Measurements from ENCODE around the gene EXOC4.

EXOC4 gene

DNA sequence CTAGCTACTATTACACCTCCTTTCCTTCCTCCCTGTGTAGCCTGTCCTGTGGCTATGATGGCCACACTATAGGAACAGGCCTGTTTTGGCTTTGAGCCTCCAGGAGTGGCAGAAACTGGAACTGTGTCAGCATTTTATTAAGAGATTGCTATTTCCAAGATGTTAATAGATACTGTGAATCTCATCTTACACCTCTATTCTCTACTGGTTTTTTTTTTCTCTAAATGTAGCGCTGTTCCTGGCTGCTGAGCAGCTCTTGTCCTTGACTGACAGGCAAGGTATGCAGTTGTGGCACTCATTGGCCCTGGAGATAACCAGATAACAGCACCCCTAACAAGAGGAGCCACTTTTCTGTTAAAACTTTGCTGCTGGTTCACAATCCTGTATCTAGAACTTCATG lies 119.5 kb downstream of the EXOC4 start:
- no peak for DNase-seq (ENCODE audit: low read depth)
- TF ChIP-seq, protein P1, sequence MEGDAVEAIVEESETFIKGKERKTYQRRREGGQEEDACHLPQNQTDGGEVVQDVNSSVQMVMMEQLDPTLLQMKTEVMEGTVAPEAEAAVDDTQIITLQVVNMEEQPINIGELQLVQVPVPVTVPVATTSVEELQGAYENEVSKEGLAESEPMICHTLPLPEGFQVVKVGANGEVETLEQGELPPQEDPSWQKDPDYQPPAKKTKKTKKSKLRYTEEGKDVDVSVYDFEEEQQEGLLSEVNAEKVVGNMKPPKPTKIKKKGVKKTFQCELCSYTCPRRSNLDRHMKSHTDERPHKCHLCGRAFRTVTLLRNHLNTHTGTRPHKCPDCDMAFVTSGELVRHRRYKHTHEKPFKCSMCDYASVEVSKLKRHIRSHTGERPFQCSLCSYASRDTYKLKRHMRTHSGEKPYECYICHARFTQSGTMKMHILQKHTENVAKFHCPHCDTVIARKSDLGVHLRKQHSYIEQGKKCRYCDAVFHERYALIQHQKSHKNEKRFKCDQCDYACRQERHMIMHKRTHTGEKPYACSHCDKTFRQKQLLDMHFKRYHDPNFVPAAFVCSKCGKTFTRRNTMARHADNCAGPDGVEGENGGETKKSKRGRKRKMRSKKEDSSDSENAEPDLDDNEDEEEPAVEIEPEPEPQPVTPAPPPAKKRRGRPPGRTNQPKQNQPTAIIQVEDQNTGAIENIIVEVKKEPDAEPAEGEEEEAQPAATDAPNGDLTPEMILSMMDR (IDR thresholded peaks at IDR 0.05; ENCODE audit: low read length, missing control alignments) = no peak
- no peak overlapping the region for H3K4me3 ChIP-seq (replicated peaks; ENCODE audit: low read depth, low read length)

DNA sequence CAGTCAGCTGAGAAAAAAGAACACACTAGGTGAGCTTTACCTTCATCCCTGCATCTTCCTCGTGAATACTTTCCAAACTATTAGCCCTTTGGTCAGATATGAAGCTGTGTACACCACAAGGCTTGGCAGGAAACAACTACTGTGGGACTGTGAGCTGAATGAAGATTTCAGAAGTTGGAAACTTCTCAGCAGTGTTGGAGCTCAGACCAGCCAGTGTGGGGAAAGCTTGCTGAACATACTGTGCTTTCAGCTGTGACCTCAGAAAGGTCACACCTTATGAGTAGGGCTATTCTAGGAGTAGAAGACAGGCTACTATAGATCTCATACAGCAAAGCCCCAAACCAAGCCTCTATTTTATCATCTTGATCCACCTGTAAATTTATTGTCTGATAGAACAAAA lies 123.6 kb downstream of the EXOC4 start:
- TF ChIP-seq, protein P1 (IDR thresholded peaks at IDR 0.05; ENCODE audit: low read length, missing control alignments) = no peak

DNA sequence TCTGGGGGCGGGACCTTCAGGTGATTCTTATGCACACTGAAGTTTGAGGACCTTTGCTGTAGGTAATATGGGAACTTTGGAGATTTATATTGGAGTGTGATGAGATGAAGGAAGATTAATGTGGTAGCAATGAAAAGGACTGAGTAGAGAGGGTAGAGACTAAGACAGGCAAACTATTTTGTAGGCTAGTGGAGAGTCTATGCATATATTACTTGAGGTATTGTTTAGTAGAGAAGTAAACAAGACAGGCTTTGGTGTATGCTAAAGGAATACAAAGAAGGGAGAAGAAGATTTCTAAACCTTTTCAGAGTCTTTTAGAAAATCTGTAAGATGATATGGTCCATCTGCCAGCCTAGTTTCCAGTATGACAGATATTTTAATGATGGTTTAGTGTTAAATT lies 129.1 kb downstream of the EXOC4 start:
- no peak overlapping the region for H3K4me3 ChIP-seq (replicated peaks; ENCODE audit: low read depth, low read length)
- TF ChIP-seq, protein P1 (IDR thresholded peaks at IDR 0.05; ENCODE audit: low read length, missing control alignments) = no peak
- no peak for DNase-seq (ENCODE audit: low read depth)

More for the DNA sequence above, 123.6 kb downstream of the EXOC4 start:
- DNase-seq (ENCODE audit: low read depth) = no peak
- H3K4me3 ChIP-seq (replicated peaks; ENCODE audit: low read depth, low read length) = no peak overlapping the region

DNA sequence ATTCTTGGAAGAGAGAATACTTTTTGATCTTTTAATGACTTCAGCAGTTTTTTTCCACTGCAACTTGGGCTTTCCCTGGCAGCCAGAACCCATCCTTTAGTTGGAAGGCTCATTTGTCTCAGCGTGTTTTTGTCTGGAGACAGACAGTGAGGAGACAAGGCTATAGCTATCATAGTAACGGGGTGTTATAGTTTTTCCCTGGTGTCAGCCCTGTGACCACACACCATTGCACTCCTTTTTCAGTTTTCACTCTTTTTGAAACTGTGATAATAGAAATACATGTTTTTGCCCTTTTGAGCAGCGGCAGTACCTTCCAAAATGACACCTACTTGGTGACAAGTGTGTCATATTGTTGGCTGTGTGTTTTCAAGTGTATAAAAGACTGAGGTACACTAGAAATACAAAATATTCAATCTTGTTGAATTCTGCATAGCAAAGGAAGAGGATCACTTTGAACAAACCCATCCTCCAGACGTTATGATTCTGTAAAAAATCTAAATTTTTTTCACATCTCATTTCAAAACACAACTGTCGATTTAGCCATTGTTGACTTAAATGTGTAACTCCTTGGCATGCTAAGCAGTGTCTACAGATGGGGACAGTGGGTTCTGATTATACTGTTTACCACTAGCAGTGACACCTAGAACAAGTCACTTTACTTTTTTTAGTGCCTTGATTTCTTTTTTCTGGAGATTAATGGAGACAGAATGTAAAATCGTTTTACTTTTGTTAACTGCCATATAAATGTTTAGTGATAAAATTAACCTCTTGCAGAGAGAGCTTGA lies 130.1 kb downstream of the EXOC4 start:
- no peak overlapping the region for H3K4me3 ChIP-seq (replicated peaks; ENCODE audit: low read depth, low read length)
- DNase-seq (ENCODE audit: low read depth) = no peak

DNA sequence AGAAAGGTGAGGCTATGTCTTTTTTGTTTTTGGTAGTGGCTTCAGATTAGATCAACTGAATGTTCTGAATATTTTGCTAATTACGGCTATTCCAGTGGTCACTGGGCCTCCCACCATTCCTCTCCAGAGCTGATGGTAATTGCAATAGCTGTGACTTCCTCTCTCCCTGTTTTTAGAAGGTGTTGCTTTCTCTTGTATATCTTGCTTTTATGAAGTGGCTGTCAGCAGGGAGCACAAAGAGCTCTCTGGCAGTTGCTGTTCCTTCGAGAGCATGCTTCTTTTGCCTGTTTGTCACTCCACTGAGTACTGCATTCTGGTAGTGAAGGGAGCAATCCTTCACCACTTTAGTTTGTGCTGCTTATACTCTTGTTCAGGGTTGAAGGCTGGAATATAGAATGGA lies 133.3 kb downstream of the EXOC4 start:
- TF ChIP-seq, protein P1 (IDR thresholded peaks at IDR 0.05; ENCODE audit: low read length, missing control alignments) = no peak
- no peak for DNase-seq (ENCODE audit: low read depth)
- H3K4me3 ChIP-seq (replicated peaks; ENCODE audit: low read depth, low read length) = no peak overlapping the region

More for the DNA sequence above, 130.1 kb downstream of the EXOC4 start:
- TF ChIP-seq, protein P1 (IDR thresholded peaks at IDR 0.05; ENCODE audit: low read length, missing control alignments) = no peak

DNA sequence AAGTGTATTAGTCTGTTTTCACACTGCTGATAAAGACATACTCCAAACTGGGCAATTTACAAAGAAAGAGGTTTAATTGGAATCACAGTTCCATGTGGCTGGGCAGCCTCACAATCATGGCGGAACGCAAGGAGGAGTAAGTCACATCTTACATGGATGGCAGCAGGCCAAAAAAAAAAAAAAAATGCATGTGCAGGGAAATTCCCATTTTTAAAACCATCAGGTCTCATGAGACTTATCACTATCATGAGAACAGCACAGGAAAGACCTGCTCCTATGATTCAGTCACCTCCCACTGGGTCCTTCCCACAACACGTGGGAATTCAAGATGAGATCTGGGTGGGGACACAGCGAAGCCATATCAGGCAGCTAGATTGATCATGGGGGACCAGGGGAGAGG lies 136.8 kb downstream of the EXOC4 start:
- peak; percentile 23 for DNase-seq (ENCODE audit: low read depth)
- no peak overlapping the region for H3K4me3 ChIP-seq (replicated peaks; ENCODE audit: low read depth, low read length)
- TF ChIP-seq, protein P1 (IDR thresholded peaks at IDR 0.05; ENCODE audit: low read length, missing control alignments) = no peak

DNA sequence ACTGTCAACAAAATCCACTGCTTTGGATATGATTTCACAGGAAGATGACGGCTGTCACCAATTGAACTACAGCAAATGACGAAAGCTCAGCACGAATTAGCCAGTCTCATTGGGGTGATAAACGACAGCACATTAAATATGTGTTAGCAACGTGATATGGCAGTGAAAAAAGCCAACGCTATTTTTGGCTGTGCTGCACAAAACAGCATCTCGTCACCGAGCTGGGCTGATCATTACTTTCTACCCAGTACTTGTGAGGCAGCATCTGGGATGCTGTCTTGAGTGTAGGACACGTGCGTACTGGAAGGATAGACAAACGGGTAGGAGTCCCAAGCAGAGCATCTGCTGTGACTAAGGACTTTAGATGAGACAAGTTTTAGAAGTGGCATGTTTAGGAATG lies 138.3 kb downstream of the EXOC4 start:
- TF ChIP-seq, protein P1 (IDR thresholded peaks at IDR 0.05; ENCODE audit: low read length, missing control alignments) = no peak
- no peak overlapping the region for H3K4me3 ChIP-seq (replicated peaks; ENCODE audit: low read depth, low read length)
- no peak for DNase-seq (ENCODE audit: low read depth)
